K562 (cell line): ENCODE data around the gene PLA2G15. TPM values are rescaled to one million over a fixed set of nuclear protein-coding genes. Genes with fewer than 3 reads are reported as not detected.

Experiments
- CAMTA2 ChIP-seq: fragments of 250-450 bp; sonication (Bioruptor Pico); conservative IDR thresholded peaks from 2 replicates; pipeline ENCODE4 v1.5.1; 2022
- CBX5 ChIP-seq: IDR thresholded peaks from 2 replicates; pipeline ENCODE4 v1.6.1; 2014; ENCODE audit warnings: low read depth, borderline replicate concordance
- CREM ChIP-seq: IDR thresholded peaks from 2 replicates; pipeline ENCODE4 v1.6.1; 2014; ENCODE audit warnings: antibody characterized with exemption, low read depth
- EZH2 ChIP-seq: IDR thresholded peaks from 2 replicates; pipeline ENCODE4 v1.6.1; 2012; ENCODE audit warnings: low read depth, mild to moderate bottlenecking, inconsistent platforms, low read length, borderline replicate concordance
- FOS ChIP-seq: IDR thresholded peaks from 3 replicates; pipeline ENCODE4 v1.6.1; 2011; ENCODE audit not compliant: insufficient read length; ENCODE audit errors: extremely low read depth
- FUS ChIP-seq: fragments of 200-400 bp; formaldehyde crosslinking; optimal IDR thresholded peaks from 2 replicates; pipeline ENCODE3; 2017; ENCODE audit warnings: low read depth, low read length
- KAT8 ChIP-seq: fragments of 450-650 bp; IDR thresholded peaks from 2 replicates; pipeline ENCODE4 v1.6.1; 2016; ENCODE audit warnings: low read depth, mild to moderate bottlenecking
- KLF10 ChIP-seq: fragments of 250-450 bp; sonication (Bioruptor Pico); IDR thresholded peaks from 2 replicates; pipeline ENCODE4 v1.6.1; 2021; ENCODE audit warnings: matching md5 sums
- LCOR ChIP-seq: sonication (generic); formaldehyde crosslinking; IDR thresholded peaks from 2 replicates; pipeline ENCODE4 v1.8.0; 2022; ENCODE audit warnings: mild to moderate bottlenecking, missing genetic modification reagents
- MTA3 ChIP-seq: fragments of 450-650 bp; formaldehyde crosslinking; IDR thresholded peaks from 2 replicates; pipeline ENCODE4 v1.6.1; 2017; ENCODE audit warnings: mild to moderate bottlenecking, borderline replicate concordance
- PATZ1 ChIP-seq: fragments of 250-450 bp; sonication (Bioruptor Pico); IDR thresholded peaks from 2 replicates; pipeline ENCODE4 v1.5.0; 2020; ENCODE audit warnings: mild to moderate bottlenecking, borderline replicate concordance
- PRDM10 ChIP-seq: fragments of 450-650 bp; IDR thresholded peaks from 2 replicates; pipeline ENCODE4 v1.6.1; 2018; ENCODE audit not compliant: partially characterized antibody
- PTRF ChIP-seq: fragments of 450-650 bp; IDR thresholded peaks from 2 replicates; pipeline ENCODE4 v1.6.1; 2016; ENCODE audit warnings: mild to moderate bottlenecking, missing genetic modification characterization, missing compliant biosample characterization
- RBM34 ChIP-seq: fragments of 200-400 bp; formaldehyde crosslinking; IDR thresholded peaks from 2 replicates; pipeline ENCODE4 v1.6.1; 2018; ENCODE audit warnings: low read length, borderline replicate concordance; ENCODE audit not compliant: insufficient read depth
- RFX5 ChIP-seq: IDR thresholded peaks from 2 replicates; pipeline ENCODE4 v1.6.1; 2011; ENCODE audit warnings: low read depth, mild to moderate bottlenecking, improper control_type of control experiment, low read length
- TFAM ChIP-seq: fragments of 250-450 bp; sonication (Bioruptor Pico); conservative IDR thresholded peaks from 2 replicates; pipeline ENCODE4 v1.5.0; 2021; ENCODE audit warnings: mild to moderate bottlenecking, moderate library complexity
- U2AF1 ChIP-seq: fragments of 200-400 bp; formaldehyde crosslinking; optimal IDR thresholded peaks from 2 replicates; pipeline ENCODE3; 2017; ENCODE audit warnings: mild to moderate bottlenecking, low read depth, low read length, moderate library complexity
- ZBTB43 ChIP-seq: sonication (generic); formaldehyde crosslinking; IDR thresholded peaks from 2 replicates; pipeline ENCODE4 v1.8.0; 2023; ENCODE audit warnings: mild to moderate bottlenecking, missing genetic modification reagents
- ZNF253 ChIP-seq: fragments of 250-450 bp; sonication (Bioruptor Pico); conservative IDR thresholded peaks from 2 replicates; pipeline ENCODE4 v1.6.1; 2021; ENCODE audit warnings: mild to moderate bottlenecking
- ZNF512 ChIP-seq: IDR thresholded peaks from 2 replicates; pipeline ENCODE4 v1.6.1; 2016; ENCODE audit warnings: missing genetic modification characterization, missing compliant biosample characterization
- ZSCAN32 ChIP-seq: fragments of 450-650 bp; formaldehyde crosslinking; IDR thresholded peaks from 2 replicates; pipeline ENCODE4 v1.4.0; 2020; ENCODE audit warnings: mild to moderate bottlenecking, moderate library complexity
- polyA plus RNA-seq, 8 experiments: library from polyadenylated mRNA; depleted of rRNA in 4 of 8; stranded (reverse) in 5 of 8; unstranded in 3 of 8; fragments of >200 nt; fragmentation: Nextera tagmentation in 2 of 8; fragmentation: Illumina TruSeq in 1 of 8; extraction: Ambion mirVana in 2 of 8; extraction: Trizol in 1 of 8; gene quantifications; 2 replicates each; pipeline versions ENCODE4 v1.2.1 to v1.2.3, GENCODE V29; 2011 to 2014; ENCODE audit warnings: inconsistent platforms in 1 of 8, missing spikeins in 1 of 8
- total RNA-seq, 7 experiments: library from RNA; depleted of rRNA in 6 of 7; stranded (reverse); fragments of >200 nt in 6 of 7; fragmentation: Illumina TruSeq in 2 of 7; extraction: Trizol in 2 of 7; gene quantifications; 2 replicates each; pipeline versions ENCODE4 v1.2.1 to v1.2.3, GENCODE V29; 2011 to 2021; ENCODE audit warnings: low replicate concordance in 1 of 7

Gene PLA2G15
- total and polyA plus RNA-seq, 9 of the 15 experiments (the other 6 are each of a cell fraction or from before 2014, with no cell fraction given), result 0.42 to 8.6 (median 4.8) TPM

GRCh38 chr16:68289621-68290329, 44.6 kb downstream of the PLA2G15 start (continued):
- TF ChIP-seq PATZ1 (CRISPR knock-in tag) (no peak), RBM34 (no peak), EZH2 (no peak), LCOR (CRISPR knock-in tag) (0 out of 2 replicates have a peak, but pooled peaks have one; percentile 33), ZBTB43 (CRISPR knock-in tag) (no peak), PTRF (no peak), KAT8 (no peak), FUS (no peak), ZSCAN32 (CRISPR knock-in tag) (no peak), KLF10 (CRISPR knock-in tag) (no peak), CREM (peak; percentile 39; the same call in 1 of the 2 replicates), CAMTA2 (CRISPR knock-in tag) (no peak), MTA3 (peak; percentile 43; the same call in 1 of the 2 replicates), CBX5 (no peak), PRDM10 (peak; percentile 27), RFX5 (no peak), TFAM (CRISPR knock-in tag) (no peak), ZNF512 (tag) (peak; percentile 93), U2AF1 (no peak), FOS (no peak), ZNF253 (CRISPR knock-in tag) (no peak)
